Measurements from ENCODE around the gene NRXN3. TPM values are rescaled to one million over a fixed set of nuclear protein-coding genes. Genes with fewer than 3 reads are reported as not detected.

NRXN3 gene
- total and polyA plus RNA-seq, 2 of the 13 experiments (the other 11 are each of a cell fraction or from before 2014, with no cell fraction given), result 0.03 TPM; not detected in 1

DNA sequence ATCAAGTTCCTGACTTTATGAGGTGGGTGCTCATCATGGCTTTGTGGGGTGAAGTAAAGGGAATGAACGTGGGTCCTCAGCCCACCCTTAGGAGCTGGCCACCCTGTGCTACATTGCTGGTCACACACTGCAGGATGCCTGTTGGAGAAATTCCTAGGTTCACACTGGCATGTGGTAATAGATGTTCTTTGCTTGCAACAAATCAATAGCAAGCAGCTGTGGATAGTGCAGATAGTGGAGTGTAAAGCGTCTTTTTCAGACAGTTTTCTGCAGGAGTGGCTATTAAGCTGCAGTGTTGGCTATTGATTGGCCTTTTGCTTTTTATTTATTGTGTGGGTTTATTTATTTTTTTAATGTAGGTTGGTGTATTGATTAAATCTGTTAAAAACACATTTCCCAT is 822.7 kb downstream of the NRXN3 start:
- BruUV-seq (replicated peaks), result no TSS peak
- FAIRE-seq (no peak), DNase-seq (ENCODE audit: low spot score) (no peak), ATAC-seq (no peak)
- no peak overlapping the region for H3K4me3 ChIP-seq (replicated peaks in 1 of 3; ENCODE audit: insufficient read depth in 1 of 3, low read depth in 2 of 3, low read length in 3 of 3)
- WGBS (ENCODE audit: low lambda C conversion rate), result 0% methylated on average over 2 of the region's 2 CpGs
- no peak overlapping the region for H3K9ac ChIP-seq (ENCODE audit: insufficient read depth, low read depth, low read length)
- no peak overlapping the region for H2AFZ ChIP-seq (ENCODE audit: low read length)
- ChIA-PET POLR2A (no interaction called here), CTCF (ENCODE audit: low intra/inter-chr PET ratio, low total read pairs) (no interaction called here)
- in situ Hi-C loops (cut with HindIII; ENCODE audit: extremely low pct_ligation_motif_present, low pct_unique_long_range_greater_than_20kb) (no loop called here), intact Hi-C loops (cut with micrococcal nuclease; ENCODE audit: unreplicated experiment) (no loop called here)
- no peaks in the 10 kb centered on the region for H3K4me1 ChIP-seq (ENCODE audit: insufficient read depth, low read length)
- H4K20me1 ChIP-seq (ENCODE audit: insufficient read depth, low read length), result no peaks in the 10 kb centered on the region
- TF ChIP-seq ZNF543 (CRISPR knock-in tag; IDR thresholded peaks at IDR 0.05), result no peak
- TF ChIP-seq, protein P1, sequence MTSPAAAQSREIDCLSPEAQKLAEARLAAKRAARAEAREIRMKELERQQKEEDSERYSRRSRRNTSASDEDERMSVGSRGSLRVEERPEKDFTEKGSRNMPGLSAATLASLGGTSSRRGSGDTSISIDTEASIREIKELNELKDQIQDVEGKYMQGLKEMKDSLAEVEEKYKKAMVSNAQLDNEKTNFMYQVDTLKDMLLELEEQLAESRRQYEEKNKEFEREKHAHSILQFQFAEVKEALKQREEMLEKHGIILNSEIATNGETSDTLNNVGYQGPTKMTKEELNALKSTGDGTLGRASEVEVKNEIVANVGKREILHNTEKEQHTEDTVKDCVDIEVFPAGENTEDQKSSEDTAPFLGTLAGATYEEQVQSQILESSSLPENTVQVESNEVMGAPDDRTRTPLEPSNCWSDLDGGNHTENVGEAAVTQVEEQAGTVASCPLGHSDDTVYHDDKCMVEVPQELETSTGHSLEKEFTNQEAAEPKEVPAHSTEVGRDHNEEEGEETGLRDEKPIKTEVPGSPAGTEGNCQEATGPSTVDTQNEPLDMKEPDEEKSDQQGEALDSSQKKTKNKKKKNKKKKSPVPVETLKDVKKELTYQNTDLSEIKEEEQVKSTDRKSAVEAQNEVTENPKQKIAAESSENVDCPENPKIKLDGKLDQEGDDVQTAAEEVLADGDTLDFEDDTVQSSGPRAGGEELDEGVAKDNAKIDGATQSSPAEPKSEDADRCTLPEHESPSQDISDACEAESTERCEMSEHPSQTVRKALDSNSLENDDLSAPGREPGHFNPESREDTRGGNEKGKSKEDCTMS (CRISPR knock-in tag; conservative IDR thresholded peaks at IDR 0.05), result no peak
- H3K36me3 ChIP-seq (replicated peaks in 1 of 2; ENCODE audit: control insufficient read depth in 1 of 2, insufficient read depth in 2 of 2, low read length in 2 of 2), result no peaks in the 10 kb centered on the region
- H3K79me2 ChIP-seq (ENCODE audit: insufficient read depth, low read length), result no peaks in the 10 kb centered on the region
- no peaks in the 10 kb centered on the region for H3K9me3 ChIP-seq (ENCODE audit: low read length)
- H3K27ac ChIP-seq (ENCODE audit: extremely low read length, insufficient read depth, low read length), result no peak overlapping the region
- H3K27me3 ChIP-seq (ENCODE audit: control insufficient read depth in 1 of 2, insufficient read depth in 2 of 2, low read length in 2 of 2), result no peaks in the 10 kb centered on the region
- H3K4me2 ChIP-seq (ENCODE audit: low read depth, low read length), result no peak overlapping the region

DNA sequence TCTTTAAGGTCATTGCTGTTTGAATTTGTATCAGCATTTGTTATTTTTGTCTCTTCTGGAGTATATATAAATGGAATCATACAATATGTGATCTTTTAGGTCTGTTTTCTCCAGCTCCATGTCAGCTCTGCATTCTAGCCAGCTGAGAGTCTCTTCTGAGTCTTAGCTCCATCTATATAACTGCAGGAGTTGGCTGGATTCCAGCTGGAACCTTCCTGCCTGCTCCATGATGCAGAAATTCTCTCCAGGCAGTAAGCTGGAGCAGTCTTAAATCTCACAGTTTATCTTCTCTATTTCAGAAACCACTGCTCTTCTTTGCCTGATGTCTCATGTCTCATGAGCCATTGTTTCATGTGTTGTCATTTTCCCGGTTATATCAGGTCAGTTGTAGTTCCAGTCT is 827.6 kb downstream of the NRXN3 start:
- H3K9me3 ChIP-seq (ENCODE audit: low read length), result no peaks in the 10 kb centered on the region
- no peak overlapping the region for H2AFZ ChIP-seq (ENCODE audit: low read length)
- TF ChIP-seq, protein P2, sequence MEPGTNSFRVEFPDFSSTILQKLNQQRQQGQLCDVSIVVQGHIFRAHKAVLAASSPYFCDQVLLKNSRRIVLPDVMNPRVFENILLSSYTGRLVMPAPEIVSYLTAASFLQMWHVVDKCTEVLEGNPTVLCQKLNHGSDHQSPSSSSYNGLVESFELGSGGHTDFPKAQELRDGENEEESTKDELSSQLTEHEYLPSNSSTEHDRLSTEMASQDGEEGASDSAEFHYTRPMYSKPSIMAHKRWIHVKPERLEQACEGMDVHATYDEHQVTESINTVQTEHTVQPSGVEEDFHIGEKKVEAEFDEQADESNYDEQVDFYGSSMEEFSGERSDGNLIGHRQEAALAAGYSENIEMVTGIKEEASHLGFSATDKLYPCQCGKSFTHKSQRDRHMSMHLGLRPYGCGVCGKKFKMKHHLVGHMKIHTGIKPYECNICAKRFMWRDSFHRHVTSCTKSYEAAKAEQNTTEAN (CRISPR knock-in tag; conservative IDR thresholded peaks at IDR 0.05), result no peak
- TF ChIP-seq, protein P3, sequence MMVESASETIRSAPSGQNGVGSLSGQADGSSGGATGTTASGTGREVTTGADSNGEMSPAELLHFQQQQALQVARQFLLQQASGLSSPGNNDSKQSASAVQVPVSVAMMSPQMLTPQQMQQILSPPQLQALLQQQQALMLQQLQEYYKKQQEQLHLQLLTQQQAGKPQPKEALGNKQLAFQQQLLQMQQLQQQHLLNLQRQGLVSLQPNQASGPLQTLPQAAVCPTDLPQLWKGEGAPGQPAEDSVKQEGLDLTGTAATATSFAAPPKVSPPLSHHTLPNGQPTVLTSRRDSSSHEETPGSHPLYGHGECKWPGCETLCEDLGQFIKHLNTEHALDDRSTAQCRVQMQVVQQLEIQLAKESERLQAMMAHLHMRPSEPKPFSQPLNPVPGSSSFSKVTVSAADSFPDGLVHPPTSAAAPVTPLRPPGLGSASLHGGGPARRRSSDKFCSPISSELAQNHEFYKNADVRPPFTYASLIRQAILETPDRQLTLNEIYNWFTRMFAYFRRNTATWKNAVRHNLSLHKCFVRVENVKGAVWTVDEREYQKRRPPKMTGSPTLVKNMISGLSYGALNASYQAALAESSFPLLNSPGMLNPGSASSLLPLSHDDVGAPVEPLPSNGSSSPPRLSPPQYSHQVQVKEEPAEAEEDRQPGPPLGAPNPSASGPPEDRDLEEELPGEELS (CRISPR knock-in tag; IDR thresholded peaks at IDR 0.05), result no peak
- FAIRE-seq (no peak), DNase-seq (ENCODE audit: low spot score) (no peak), ATAC-seq (no peak)
- no peaks in the 10 kb centered on the region for H3K79me2 ChIP-seq (ENCODE audit: insufficient read depth, low read length)
- H3K4me2 ChIP-seq (ENCODE audit: low read depth, low read length), result no peak overlapping the region
- CTCF ChIA-PET (ENCODE audit: low intra/inter-chr PET ratio, low total read pairs), result no interaction called here
- H3K9ac ChIP-seq (ENCODE audit: insufficient read depth, low read depth, low read length), result no peak overlapping the region
- intact Hi-C loops (cut with micrococcal nuclease; ENCODE audit: unreplicated experiment) (no loop called here), in situ Hi-C loops (cut with HindIII; ENCODE audit: extremely low pct_ligation_motif_present, low pct_unique_long_range_greater_than_20kb) (no loop called here)
- POLR2A ChIA-PET, result no interaction called here
- H3K27me3 ChIP-seq (ENCODE audit: control insufficient read depth in 1 of 2, insufficient read depth in 2 of 2, low read length in 2 of 2), result no peaks in the 10 kb centered on the region
- H3K4me3 ChIP-seq (replicated peaks in 1 of 3; ENCODE audit: insufficient read depth in 1 of 3, low read depth in 2 of 3, low read length in 3 of 3), result no peak overlapping the region
- no peaks in the 10 kb centered on the region for H4K20me1 ChIP-seq (ENCODE audit: insufficient read depth, low read length)
- WGBS (ENCODE audit: low lambda C conversion rate), result 68% methylated on average over 1 of the region's 1 CpG
- no peaks in the 10 kb centered on the region for H3K36me3 ChIP-seq (replicated peaks in 1 of 2; ENCODE audit: control insufficient read depth in 1 of 2, insufficient read depth in 2 of 2, low read length in 2 of 2)
- no peak overlapping the region for H3K27ac ChIP-seq (ENCODE audit: extremely low read length, insufficient read depth, low read length)
- no peaks in the 10 kb centered on the region for H3K4me1 ChIP-seq (ENCODE audit: insufficient read depth, low read length)
- no TSS peak for BruUV-seq (replicated peaks)

Measured in HepG2 (cell line).